Astrocyte of the cerebellum (primary cell): ENCODE data around the gene RPP25L.

Experiments
- DNase-seq: peaks from one replicate; pipeline ENCODE4 v3.0.0-alpha.2; 2011; ENCODE audit warnings: low read depth
- H3K4me3 ChIP-seq: 2 replicates; pipeline ENCODE4 v1.5.1; 2011; ENCODE audit warnings: mild to moderate bottlenecking, low read depth, low read length, moderate library complexity
- CTCF ChIP-seq: IDR thresholded peaks from 2 replicates; pipeline ENCODE4 v1.5.1; 2012; ENCODE audit warnings: low read length, low read depth, moderate library complexity, mild to moderate bottlenecking; ENCODE audit errors: missing control alignments
- in situ Hi-C: cut with HindIII; loops from 2 replicates; pipeline ENCODE4 v1.10.0; 2017; ENCODE audit warnings: low sequenced_read_pairs

Gene RPP25L

GRCh38 chr9:34579104-34579807 lies 32.6 kb downstream of the RPP25L start:
- no peak for DNase-seq
- no peak overlapping the region for H3K4me3 ChIP-seq
- no peak for TF ChIP-seq CTCF
- in situ Hi-C loops: no loop called here

- TF ChIP-seq CTCF: no peak
- H3K4me3 ChIP-seq: no peak overlapping the region
- in situ Hi-C loops: no loop called here
- peak; percentile 6 for DNase-seq
Measured at GRCh38 chr9:34578241-34579103, 33.4 kb downstream of the RPP25L start.

GRCh38 chr9:34577400-34578240 lies 34.3 kb downstream of the RPP25L start:
- no peak for TF ChIP-seq CTCF
- in situ Hi-C loops: no loop called here

GRCh38 chr9:34576597-34577399 lies 35.1 kb downstream of the RPP25L start:
- H3K4me3 ChIP-seq: no peak overlapping the region
- in situ Hi-C loops: no loop called here
- DNase-seq: no peak
- no peak for TF ChIP-seq CTCF

More at GRCh38 chr9:34577400-34578240, 34.3 kb downstream of the RPP25L start:
- H3K4me3 ChIP-seq: no peak overlapping the region
- DNase-seq: no peak

GRCh38 chr9:34575862-34576596 lies 35.9 kb downstream of the RPP25L start:
- DNase-seq: no peak
- TF ChIP-seq CTCF: no peak
- no peak overlapping the region for H3K4me3 ChIP-seq
- in situ Hi-C loops: no loop called here
